Naive B cell (primary cell): ENCODE data around the gene CDH23. TPM values are rescaled to one million over a fixed set of nuclear protein-coding genes. Genes with fewer than 3 reads are reported as not detected.

Source experiments
- ATAC-seq, 2 donors: fragments of 150-1000 bp; cut with Tn5 transposase; 2 replicates each; pipeline ENCODE4 v1.10.0; 2021; ENCODE audit warnings: low read depth in 2 of 2, mild to moderate bottlenecking in 2 of 2, moderate library complexity in 2 of 2
- DNase-seq: peaks from one replicate; pipeline ENCODE4 v3.0.0; 2022
- H3K27ac Mint-ChIP-seq, 6 donors: one replicate each; pipeline ENCODE4 v1.8.0; 2020 to 2022; ENCODE audit warnings: mild to moderate bottlenecking in 6 of 6, mixed read lengths in 6 of 6, moderate library complexity in 5 of 6, inconsistent platforms in 2 of 6
- H3K27me3 Mint-ChIP-seq, 3 donors: one replicate each; pipeline ENCODE4 v1.8.0; 2021 to 2022; ENCODE audit warnings: mixed read lengths in 3 of 3, mild to moderate bottlenecking in 1 of 3
- H3K36me3 Mint-ChIP-seq, 2 donors: one replicate each; pipeline ENCODE4 v1.8.0; 2020 to 2022; ENCODE audit warnings: mixed read lengths in 2 of 2, inconsistent platforms in 1 of 2, mild to moderate bottlenecking in 1 of 2
- H3K4me1 Mint-ChIP-seq, 3 donors: one replicate each; pipeline ENCODE4 v1.8.0; 2020 to 2022; ENCODE audit warnings: mixed read lengths in 3 of 3, inconsistent platforms in 1 of 3, mild to moderate bottlenecking in 1 of 3, moderate library complexity in 1 of 3
- H3K4me3 Mint-ChIP-seq, 8 donors: one replicate each; pipeline ENCODE4 v1.8.0; 2020 to 2022; ENCODE audit warnings: mild to moderate bottlenecking in 8 of 8, mixed read lengths in 8 of 8, moderate library complexity in 8 of 8, inconsistent platforms in 2 of 8
- H3K9me3 Mint-ChIP-seq, 7 donors: one replicate each; pipeline ENCODE4 v1.8.0; 2020 to 2022; ENCODE audit warnings: mixed read lengths in 7 of 7, mild to moderate bottlenecking in 5 of 7, inconsistent platforms in 2 of 7, moderate library complexity in 1 of 7
- polyA plus RNA-seq, 6 donors: library from polyadenylated mRNA; unstranded; fragments of 300-500 nt; fragmentation: Illumina TruSeq; gene quantifications; one replicate each; pipeline ENCODE4 v1.2.3, GENCODE V29; 2021; ENCODE audit warnings: low read depth in 6 of 6

CDH23 gene
- polyA plus RNA-seq, 6 donors from 2014 or later, result 0.05 to 0.62 (median 0.21) TPM; not detected in 2

DNA sequence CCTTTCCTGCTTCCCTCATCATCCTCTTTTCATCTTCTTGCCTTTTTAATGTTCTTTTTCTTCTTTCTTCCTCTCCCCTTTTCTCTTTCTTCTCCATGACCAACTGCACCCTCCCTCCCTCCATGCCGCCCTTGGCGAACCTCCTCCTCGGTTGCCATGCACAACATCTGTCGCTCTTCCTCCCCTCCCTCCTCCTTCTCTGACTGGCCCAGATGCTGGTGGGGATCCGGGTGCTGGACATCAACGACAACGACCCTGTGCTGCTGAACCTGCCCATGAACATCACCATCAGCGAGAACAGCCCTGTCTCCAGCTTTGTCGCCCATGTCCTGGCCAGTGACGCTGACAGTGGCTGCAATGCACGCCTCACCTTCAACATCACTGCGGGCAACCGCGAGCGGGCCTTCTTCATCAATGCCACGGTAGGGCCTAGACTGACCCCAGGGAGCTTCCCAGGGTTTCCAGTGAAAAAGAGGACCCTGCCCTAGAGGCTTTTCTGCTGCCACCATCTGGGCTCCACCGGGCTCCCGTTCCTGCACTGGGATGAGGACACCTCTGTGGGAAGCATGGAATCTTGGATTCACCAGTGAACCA is 388.1 kb downstream of the CDH23 start:
- no peak for DNase-seq
- ATAC-seq, result no peak
- Mint-ChIP-seq H3K4me3 (no peak overlapping the region), H3K4me1 (peaks cover 0 to 32% (median 25%) of the 10 kb centered on the region in 3 donors), H3K27me3 (peaks cover 0 to 27% (median 9%) of the 10 kb centered on the region in 3 donors), H3K36me3 (no peaks in the 10 kb centered on the region), H3K9me3 (no peaks in the 10 kb centered on the region), H3K27ac (peak overlapping the region in 1 of 6 donors; percentile 52)

DNA sequence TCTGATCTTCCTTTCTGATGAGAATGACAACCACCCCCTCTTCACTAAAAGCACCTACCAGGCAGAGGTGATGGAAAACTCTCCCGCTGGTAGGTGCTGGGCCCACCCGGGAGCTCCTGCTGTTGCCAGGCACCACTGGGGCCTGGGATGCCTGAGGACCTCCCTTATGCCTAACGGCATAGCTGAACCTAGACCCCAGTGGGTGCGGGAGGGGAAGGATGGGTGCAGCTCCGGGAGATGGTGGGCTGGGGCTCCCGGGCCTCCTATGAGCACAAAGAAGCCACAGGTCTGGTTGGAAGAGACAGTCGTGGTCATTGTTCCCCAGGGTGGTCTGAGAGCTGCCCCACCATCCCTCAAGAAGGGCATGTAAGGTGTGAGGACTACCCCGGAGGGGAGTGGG is 392.2 kb downstream of the CDH23 start:
- H3K27me3 Mint-ChIP-seq, result peaks cover 4 to 18% (median 16%) of the 10 kb centered on the region in 3 donors
- ATAC-seq, result no peak
- H3K9me3 Mint-ChIP-seq, result no peaks in the 10 kb centered on the region
- peak overlapping the region in 1 of 8 donors; percentile 56 for H3K4me3 Mint-ChIP-seq
- H3K36me3 Mint-ChIP-seq, result no peaks in the 10 kb centered on the region
- no peak for DNase-seq
- H3K4me1 Mint-ChIP-seq, result peaks cover 14 to 38% (median 29%) of the 10 kb centered on the region in 3 donors
- H3K27ac Mint-ChIP-seq, result no peak overlapping the region

GRCh38 chr10:71789871-71790270 is 393.2 kb downstream of the CDH23 start:
- DNase-seq, result no peak
- ATAC-seq, result no peak
- Mint-ChIP-seq H3K27me3 (peaks cover 8 to 19% (median 15%) of the 10 kb centered on the region in 3 donors), H3K36me3 (peaks cover 0 to 6% of the 10 kb centered on the region in 2 donors), H3K4me3 (no peak overlapping the region), H3K4me1 (peaks cover 14 to 31% (median 24%) of the 10 kb centered on the region in 3 donors), H3K9me3 (no peaks in the 10 kb centered on the region), H3K27ac (no peak overlapping the region)

DNA sequence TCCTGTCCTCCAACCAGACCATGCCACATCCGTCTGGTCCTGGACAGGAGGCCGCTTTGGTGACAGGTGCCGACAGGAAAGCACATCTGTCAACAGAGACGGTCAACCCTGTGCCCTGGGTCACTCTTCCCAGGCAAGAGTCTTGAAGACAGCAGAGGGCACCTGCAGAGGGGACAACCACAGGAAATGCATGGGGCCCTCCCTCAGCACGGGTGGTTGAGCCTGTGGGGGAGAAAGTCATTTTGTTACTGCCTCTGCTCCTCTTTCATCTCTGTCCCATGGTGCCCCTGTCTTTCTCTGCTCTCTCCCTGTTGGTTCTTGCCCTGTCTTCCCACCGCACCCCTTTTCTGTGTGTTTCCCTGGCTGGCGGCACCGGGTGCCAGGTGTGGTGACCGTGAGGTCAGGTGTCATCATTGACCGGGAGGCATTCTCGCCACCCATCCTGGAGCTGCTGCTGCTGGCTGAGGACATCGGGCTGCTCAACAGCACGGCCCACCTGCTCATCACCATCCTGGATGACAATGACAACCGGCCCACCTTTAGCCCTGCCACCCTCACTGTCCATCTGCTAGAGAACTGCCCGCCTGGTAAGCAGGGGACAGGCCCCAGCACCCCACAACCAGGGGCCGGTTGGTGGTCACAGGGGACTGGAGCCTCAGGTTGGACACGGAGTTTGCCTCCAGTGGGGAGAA is 394.2 kb downstream of the CDH23 start:
- DNase-seq, result peak; percentile 27
- H3K27ac Mint-ChIP-seq, result peak overlapping the region in 3 of 6 donors; percentile 9 to 66 (median 52)
- peaks cover 0 to 15% of the 10 kb centered on the region in 2 donors for H3K36me3 Mint-ChIP-seq
- H3K9me3 Mint-ChIP-seq, result no peaks in the 10 kb centered on the region
- peak; percentile 61 to 67 for ATAC-seq
- H3K4me1 Mint-ChIP-seq, result peaks cover 18 to 30% (median 24%) of the 10 kb centered on the region in 3 donors
- peaks cover 8 to 25% (median 24%) of the 10 kb centered on the region in 3 donors for H3K27me3 Mint-ChIP-seq
- peak overlapping the region in 7 of 8 donors; percentile 43 to 88 (median 67) for H3K4me3 Mint-ChIP-seq

DNA sequence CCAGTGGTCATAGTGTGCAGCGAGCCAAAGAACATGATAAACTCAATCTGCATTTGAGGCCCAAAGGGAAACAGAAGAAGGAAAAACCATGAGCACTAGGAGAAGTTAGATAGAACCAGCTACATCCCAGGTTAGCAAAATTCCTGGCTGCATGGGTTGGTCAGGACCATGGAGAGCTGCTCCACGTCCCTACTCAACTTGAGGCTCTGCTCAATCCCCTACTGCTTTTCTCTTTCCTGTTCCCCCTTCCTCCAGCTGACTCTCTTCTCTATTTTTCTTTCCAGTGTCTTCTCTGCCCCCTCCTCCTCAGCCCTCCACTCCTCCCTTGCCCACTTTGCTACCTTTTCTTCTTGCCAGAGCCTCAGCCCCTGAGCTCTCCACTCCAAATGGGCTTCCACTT is 398.5 kb downstream of the CDH23 start:
- peaks cover 8 to 33% (median 28%) of the 10 kb centered on the region in 3 donors for H3K27me3 Mint-ChIP-seq
- no peak for ATAC-seq
- H3K9me3 Mint-ChIP-seq, result no peaks in the 10 kb centered on the region
- H3K4me1 Mint-ChIP-seq, result peaks cover 23 to 32% (median 29%) of the 10 kb centered on the region in 3 donors
- H3K27ac Mint-ChIP-seq, result peak overlapping the region in 1 of 6 donors; percentile 89
- no peak for DNase-seq
- peaks cover 0 to 15% of the 10 kb centered on the region in 2 donors for H3K36me3 Mint-ChIP-seq
- H3K4me3 Mint-ChIP-seq, result no peak overlapping the region

DNA sequence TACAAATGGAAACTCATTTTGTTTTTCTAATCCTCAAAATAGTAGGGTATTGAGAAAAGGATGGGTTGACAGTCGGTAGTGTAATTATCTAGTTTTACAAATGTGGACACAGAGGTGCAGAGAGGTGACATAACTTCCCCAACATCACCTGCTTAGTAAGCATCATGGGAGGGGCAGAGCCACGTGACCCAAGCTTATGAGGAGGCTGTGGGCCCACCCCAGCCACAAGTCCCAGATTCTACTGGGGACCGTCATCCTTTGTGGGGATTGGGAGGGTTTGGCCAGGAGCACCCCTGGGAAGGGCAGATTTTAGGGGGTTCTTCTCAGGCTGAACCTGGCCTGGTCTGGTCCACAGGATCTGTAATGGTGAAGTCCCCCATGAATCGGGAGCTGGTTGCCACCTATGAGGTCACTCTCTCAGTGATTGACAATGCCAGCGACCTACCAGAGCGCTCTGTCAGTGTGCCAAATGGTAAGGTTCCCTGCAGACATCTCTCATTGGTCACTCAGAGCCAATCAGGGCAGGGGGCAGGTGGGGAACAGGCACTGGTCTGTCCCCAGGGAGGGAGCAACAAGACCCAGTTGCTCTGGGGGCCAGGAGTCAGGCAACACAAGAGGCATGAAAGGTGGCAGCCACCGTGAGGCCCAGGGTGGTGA is 400.2 kb downstream of the CDH23 start:
- no peak overlapping the region for H3K4me3 Mint-ChIP-seq
- peaks cover 0 to 15% of the 10 kb centered on the region in 2 donors for H3K36me3 Mint-ChIP-seq
- H3K27ac Mint-ChIP-seq, result no peak overlapping the region
- peaks cover 8 to 33% (median 28%) of the 10 kb centered on the region in 3 donors for H3K27me3 Mint-ChIP-seq
- H3K9me3 Mint-ChIP-seq, result no peaks in the 10 kb centered on the region
- ATAC-seq (no peak), DNase-seq (no peak)
- peaks cover 17 to 29% (median 28%) of the 10 kb centered on the region in 3 donors for H3K4me1 Mint-ChIP-seq

- ATAC-seq, result no peak
- Mint-ChIP-seq H3K27ac (no peak overlapping the region), H3K27me3 (peaks cover 8 to 33% (median 28%) of the 10 kb centered on the region in 3 donors), H3K36me3 (peaks cover 0 to 15% of the 10 kb centered on the region in 2 donors), H3K4me3 (peak overlapping the region in 1 of 8 donors; percentile 30), H3K9me3 (no peaks in the 10 kb centered on the region), H3K4me1 (peaks cover 17 to 32% (median 28%) of the 10 kb centered on the region in 3 donors)
- no peak for DNase-seq
Observed at GRCh38 chr10:71797533-71798307, 401.0 kb downstream of the CDH23 start.

DNA sequence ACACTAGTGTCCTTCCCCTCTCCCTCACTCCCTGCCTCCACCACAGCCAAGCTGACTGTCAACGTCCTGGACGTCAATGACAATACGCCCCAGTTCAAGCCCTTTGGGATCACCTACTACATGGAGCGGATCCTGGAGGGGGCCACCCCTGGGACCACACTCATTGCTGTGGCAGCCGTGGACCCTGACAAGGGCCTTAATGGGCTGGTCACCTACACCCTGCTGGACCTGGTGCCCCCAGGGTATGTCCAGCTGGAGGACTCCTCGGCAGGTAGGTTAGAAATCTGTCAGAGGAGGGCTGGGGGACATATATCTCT is 401.5 kb downstream of the CDH23 start:
- Mint-ChIP-seq H3K36me3 (peaks cover 0 to 15% of the 10 kb centered on the region in 2 donors), H3K27me3 (peaks cover 8 to 33% (median 27%) of the 10 kb centered on the region in 3 donors), H3K27ac (peak overlapping the region in 1 of 6 donors; percentile 26), H3K4me3 (peak overlapping the region in 1 of 8 donors; percentile 50), H3K9me3 (no peaks in the 10 kb centered on the region), H3K4me1 (peaks cover 17 to 32% (median 28%) of the 10 kb centered on the region in 3 donors)
- DNase-seq (no peak), ATAC-seq (no peak)

DNA sequence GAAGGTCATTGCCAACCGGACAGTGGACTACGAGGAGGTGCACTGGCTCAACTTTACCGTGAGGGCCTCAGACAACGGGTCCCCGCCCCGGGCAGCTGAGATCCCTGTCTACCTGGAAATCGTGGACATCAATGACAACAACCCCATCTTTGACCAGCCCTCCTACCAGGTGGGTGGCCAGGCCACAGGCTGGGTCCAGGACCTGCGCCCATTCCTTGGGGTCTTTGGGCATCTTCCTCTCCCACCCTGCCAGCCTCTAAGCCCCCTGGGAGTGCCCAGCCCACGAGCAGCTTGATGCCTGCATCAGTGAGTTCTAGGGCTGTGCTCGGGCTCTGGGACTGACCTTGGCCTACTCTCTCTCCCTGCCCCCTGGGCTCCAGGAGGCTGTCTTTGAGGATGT is 402.4 kb downstream of the CDH23 start:
- H3K4me3 Mint-ChIP-seq, result no peak overlapping the region

DNA sequence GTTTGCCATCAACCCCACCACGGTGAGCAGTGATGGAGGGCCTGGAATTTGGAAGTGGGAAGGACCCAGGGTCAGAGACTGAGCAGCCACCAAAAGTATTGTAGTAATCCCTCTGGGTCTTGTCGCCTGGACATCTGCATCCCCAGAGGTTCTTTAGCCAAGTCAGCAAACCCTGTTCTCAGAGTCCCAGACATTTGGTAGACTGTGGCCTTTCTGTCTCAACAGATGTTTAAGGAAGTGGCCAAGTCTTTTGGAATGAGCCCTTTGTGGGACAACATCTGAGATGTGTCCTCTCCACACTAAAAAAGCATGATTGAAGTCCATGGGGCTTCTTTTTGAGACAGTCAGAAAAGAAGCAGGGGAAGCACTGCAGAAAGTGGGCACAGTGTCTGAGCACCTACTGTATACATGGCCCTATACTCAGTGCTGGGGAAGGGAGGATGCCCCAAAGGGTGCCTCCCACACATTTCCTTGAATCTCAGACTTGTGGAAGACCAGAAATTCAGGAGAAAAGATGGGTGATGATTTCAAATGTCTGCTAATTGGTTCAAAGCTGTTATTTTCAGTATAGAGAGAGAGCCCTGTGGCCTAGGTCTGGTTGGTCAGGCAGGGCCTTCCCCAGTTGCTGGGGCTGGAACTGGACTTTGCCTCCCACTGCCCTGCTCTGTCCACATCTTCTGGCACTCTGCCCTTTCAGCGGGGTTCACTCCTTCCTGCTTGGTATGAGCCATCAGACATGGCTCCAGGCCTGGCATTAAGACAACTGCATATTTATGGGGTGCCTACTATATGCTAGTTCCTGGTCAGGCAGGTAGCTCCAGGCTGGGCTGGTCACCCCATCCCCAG is 403.1 kb downstream of the CDH23 start:
- H3K27ac Mint-ChIP-seq, result peak overlapping the region in 1 of 6 donors; percentile 72
- H3K4me3 Mint-ChIP-seq, result peak overlapping the region in 1 of 8 donors; percentile 47
- H3K36me3 Mint-ChIP-seq, result peaks cover 0 to 10% of the 10 kb centered on the region in 2 donors
- no peak for DNase-seq
- H3K4me1 Mint-ChIP-seq, result peaks cover 12 to 36% (median 35%) of the 10 kb centered on the region in 3 donors
- no peak for ATAC-seq
- H3K27me3 Mint-ChIP-seq, result peaks cover 0 to 26% (median 14%) of the 10 kb centered on the region in 3 donors
- H3K9me3 Mint-ChIP-seq, result no peaks in the 10 kb centered on the region

More for the DNA sequence above, 402.4 kb downstream of the CDH23 start:
- ATAC-seq (no peak), DNase-seq (no peak)
- Mint-ChIP-seq H3K27ac (no peak overlapping the region), H3K4me1 (peaks cover 12 to 32% (median 31%) of the 10 kb centered on the region in 3 donors), H3K27me3 (peaks cover 3 to 27% (median 20%) of the 10 kb centered on the region in 3 donors), H3K36me3 (peaks cover 0 to 15% of the 10 kb centered on the region in 2 donors), H3K9me3 (no peaks in the 10 kb centered on the region)

GRCh38 chr10:71801361-71801760 is 404.6 kb downstream of the CDH23 start:
- H3K4me1 Mint-ChIP-seq, result peaks cover 12 to 35% (median 30%) of the 10 kb centered on the region in 3 donors
- ATAC-seq (peak; percentile 86 to 88), DNase-seq (peak; percentile 49)
- H3K4me3 Mint-ChIP-seq, result peak overlapping the region in 2 of 8 donors; percentile 21 to 30
- H3K27me3 Mint-ChIP-seq, result peaks cover 0 to 12% (median 0%) of the 10 kb centered on the region in 3 donors
- no peaks in the 10 kb centered on the region for H3K36me3 Mint-ChIP-seq
- no peaks in the 10 kb centered on the region for H3K9me3 Mint-ChIP-seq
- peak overlapping the region in 1 of 6 donors; percentile 10 for H3K27ac Mint-ChIP-seq

DNA sequence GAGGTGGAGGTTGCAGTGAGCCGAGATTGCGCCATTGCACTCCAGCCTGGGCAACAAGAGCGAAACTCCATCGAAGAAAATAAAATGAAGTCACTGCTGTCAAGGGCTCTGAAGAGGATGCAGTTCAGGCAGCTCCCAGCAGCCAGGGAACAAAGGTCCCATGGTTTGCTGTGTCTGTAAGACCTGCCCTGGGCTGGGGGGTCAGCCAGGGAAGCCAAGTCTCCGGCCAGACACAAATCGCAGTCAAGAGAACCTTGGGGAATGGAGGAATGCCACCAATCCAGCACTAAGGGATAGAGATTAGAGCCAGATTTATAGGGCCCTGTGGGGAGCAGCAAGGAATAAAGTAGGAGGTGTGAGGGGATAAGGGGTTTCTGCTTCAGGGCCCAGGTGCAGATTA is 405.5 kb downstream of the CDH23 start:
- DNase-seq, result no peak
- Mint-ChIP-seq H3K36me3 (no peaks in the 10 kb centered on the region), H3K4me3 (no peak overlapping the region), H3K27ac (peak overlapping the region in 1 of 6 donors; percentile 21), H3K27me3 (peaks cover 0 to 13% (median 0%) of the 10 kb centered on the region in 3 donors), H3K9me3 (no peaks in the 10 kb centered on the region), H3K4me1 (peaks cover 10 to 32% (median 21%) of the 10 kb centered on the region in 3 donors)
- no peak for ATAC-seq
